Keratinocyte (primary cell): ENCODE results near the gene SPG7.

Source experiments
- CTCF ChIP-seq, 3 experiments: IDR thresholded peaks in 1 of 3; conservative IDR thresholded peaks in 1 of 3; optimal IDR thresholded peaks in 1 of 3; 2 replicates in 2 of 3; 3 replicates in 1 of 3; pipeline versions ENCODE3 to v1.5.1; 2011; ENCODE audit warnings: low read length in 3 of 3, mild to moderate bottlenecking in 3 of 3, moderate library complexity in 2 of 3, control low read depth in 1 of 3, inconsistent platforms in 1 of 3; ENCODE audit not compliant: insufficient read depth in 2 of 3; ENCODE audit errors: extremely low read depth in 1 of 3
- EZH2 ChIP-seq: IDR thresholded peaks from one replicate; pipeline ENCODE4 v1.6.1; 2012; ENCODE audit warnings: inconsistent platforms, mild to moderate bottlenecking, low read length, moderate library complexity

- no peak for TF ChIP-seq CTCF (optimal IDR thresholded peaks at IDR 0.05 in 1 of 3, IDR thresholded peaks at IDR 0.05 in 1 of 3, conservative IDR thresholded peaks at IDR 0.05 in 1 of 3; ENCODE audit: extremely low read depth in 1 of 3, insufficient read depth in 2 of 3, low read length in 3 of 3)
- TF ChIP-seq EZH2: no peak
Observed at GRCh38 chr16:89583197-89583894, 75.1 kb downstream of the SPG7 start.
